Common myeloid progenitor, CD34-positive (primary cell): ENCODE results near the gene KHK.

Experiments
- CTCF ChIA-PET: fragments of 350-600 bp; sonication (Branson Sonifier 250); formaldehyde crosslinking; loops from one replicate; lab custom pipeline; 2021; ENCODE audit warnings: antibody characterized with exemption; lab: Charles Lee
- POLR2A ChIA-PET: fragments of 350-600 bp; sonication (Branson Sonifier 250); formaldehyde crosslinking; loops from one replicate; lab custom pipeline; 2021; ENCODE audit warnings: antibody characterized with exemption; lab: Charles Lee
- DNase-seq, 3 donors: peaks; one replicate each; pipeline versions ENCODE4 v3.0.0 to v3.0.0-alpha.2; 2013
- H3K27ac ChIP-seq, 2 experiments: 1 replicate in 1 of 2; 2 replicates in 1 of 2; pipeline ENCODE4 v1.7.0; 2013; ENCODE audit warnings: inconsistent platforms in 2 of 2, low read length in 2 of 2, mild to moderate bottlenecking in 2 of 2, low read depth in 1 of 2, moderate library complexity in 1 of 2; ENCODE audit not compliant: severe bottlenecking in 2 of 2, insufficient read depth in 1 of 2, poor library complexity in 1 of 2
- H3K27me3 ChIP-seq, 5 experiments: replicated peaks in 2 of 5; 1 replicate in 3 of 5; 2 replicates in 2 of 5; pipeline versions ENCODE4 v1.6.1 to v1.7.0; 2013; ENCODE audit warnings: low read length in 4 of 5, mild to moderate bottlenecking in 2 of 5, moderate library complexity in 2 of 5, inconsistent platforms in 1 of 5; ENCODE audit not compliant: insufficient read depth in 5 of 5, control insufficient read depth in 4 of 5
- H3K36me3 ChIP-seq, 4 experiments: 1 replicate in 2 of 4; 2 replicates in 2 of 4; pipeline versions ENCODE4 v1.6.1 to v1.7.0; 2013; ENCODE audit warnings: low read length in 3 of 4, control low read depth in 1 of 4, mild to moderate bottlenecking in 1 of 4; ENCODE audit not compliant: control insufficient read depth in 4 of 4, insufficient read depth in 4 of 4
- H3K4me1 ChIP-seq, 4 experiments: 1 replicate in 3 of 4; 2 replicates in 1 of 4; pipeline versions ENCODE4 v1.6.1 to v1.7.1; 2013; ENCODE audit warnings: low read length in 3 of 4, mild to moderate bottlenecking in 3 of 4, control low read depth in 1 of 4, inconsistent platforms in 1 of 4, moderate library complexity in 1 of 4; ENCODE audit not compliant: control insufficient read depth in 4 of 4, insufficient read depth in 4 of 4; ENCODE audit errors: control extremely low read depth in 1 of 4
- H3K4me3 ChIP-seq, 7 experiments: 1 replicate in 4 of 7; 2 replicates in 3 of 7; pipeline versions ENCODE4 v1.5.1 to v1.7.0; 2013; ENCODE audit warnings: mild to moderate bottlenecking in 7 of 7, low read length in 6 of 7, moderate library complexity in 6 of 7, inconsistent platforms in 2 of 7, low read depth in 2 of 7, control low read depth in 1 of 7; ENCODE audit not compliant: insufficient read depth in 4 of 7, control insufficient read depth in 1 of 7; ENCODE audit errors: extremely low read depth in 1 of 7
- H3K9me3 ChIP-seq, 5 experiments: 1 replicate in 4 of 5; 2 replicates in 1 of 5; pipeline versions ENCODE4 v1.6.1 to v1.7.1; 2013; ENCODE audit warnings: low read length in 4 of 5, mild to moderate bottlenecking in 2 of 5, inconsistent platforms in 1 of 5, low read depth in 1 of 5, moderate library complexity in 1 of 5; ENCODE audit not compliant: control insufficient read depth in 4 of 5, insufficient read depth in 2 of 5; ENCODE audit errors: control extremely low read depth in 1 of 5
- WGBS: methylation state at CpG from one replicate; pipeline ENCODE4 v1.1.5; 2013; ENCODE audit not compliant: insufficient coverage; 5-methylcytosine and 5-hydroxymethylcytosine counted together

KHK gene

DNA sequence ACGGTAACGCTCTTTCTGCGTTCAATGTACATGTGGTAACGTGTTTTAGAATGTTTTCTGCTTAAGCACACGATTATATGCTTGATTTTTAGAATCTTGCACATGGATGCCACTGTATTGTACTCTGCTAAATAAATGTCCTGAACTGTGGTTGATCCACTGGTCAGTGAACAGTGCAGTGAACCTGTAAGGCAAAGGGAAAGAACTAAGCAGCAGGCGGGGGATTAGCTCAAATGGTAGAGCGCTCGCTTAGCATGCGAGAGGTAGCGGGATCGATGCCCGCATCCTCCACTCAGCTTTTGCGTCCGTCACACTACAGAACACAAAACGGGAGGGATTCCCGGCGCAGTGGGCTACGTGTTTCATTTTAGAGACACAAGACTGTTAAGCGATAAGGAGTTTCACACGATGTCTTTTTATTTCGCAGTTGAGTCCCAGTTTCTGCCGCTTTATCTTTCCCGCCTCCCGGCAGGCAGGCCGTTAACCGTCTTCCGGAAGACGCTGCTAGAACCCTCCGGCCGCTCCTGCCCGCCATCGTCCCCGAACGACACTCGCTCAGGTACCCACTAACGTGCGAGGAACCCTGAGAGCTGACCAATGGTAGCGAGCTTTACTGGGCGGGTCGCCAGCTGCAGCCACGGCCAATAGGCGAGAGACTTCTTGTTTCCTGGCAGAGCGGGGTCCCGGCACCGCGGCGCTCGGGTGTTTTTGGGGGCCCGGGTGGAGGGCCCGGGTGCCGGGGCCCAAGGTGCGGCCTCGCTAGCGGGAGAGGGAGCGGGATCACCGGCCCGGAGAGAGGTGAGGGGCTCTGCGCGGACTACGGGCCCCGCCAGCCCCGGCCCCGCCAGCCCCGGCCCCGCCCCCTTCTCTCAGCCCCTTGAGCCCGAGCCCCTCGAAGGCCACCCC is 35.3 kb upstream of the KHK start, which contains the start of gene AGBL5:
Gene AGBL5 (plus strand): TSS at position 673 of the 906 bp plus-strand sequence. CDS start 1,291 bp downstream, outside the sequence.
- under 1% methylated on average over 39 of the region's 67 CpGs for WGBS
- H3K4me3 ChIP-seq: peak within 1 kb of the TSS; percentile 82 to 98 (median 93)
- CTCF ChIA-PET: interaction anchor here (0.8 to 19.5 kb wide), 8 partner anchors 8 to 108 kb away, joined by 3 to 381 read pairs (median 7); partner anchors contain the start of genes EMILIN1, KHK, OST4 and TMEM214

DNA sequence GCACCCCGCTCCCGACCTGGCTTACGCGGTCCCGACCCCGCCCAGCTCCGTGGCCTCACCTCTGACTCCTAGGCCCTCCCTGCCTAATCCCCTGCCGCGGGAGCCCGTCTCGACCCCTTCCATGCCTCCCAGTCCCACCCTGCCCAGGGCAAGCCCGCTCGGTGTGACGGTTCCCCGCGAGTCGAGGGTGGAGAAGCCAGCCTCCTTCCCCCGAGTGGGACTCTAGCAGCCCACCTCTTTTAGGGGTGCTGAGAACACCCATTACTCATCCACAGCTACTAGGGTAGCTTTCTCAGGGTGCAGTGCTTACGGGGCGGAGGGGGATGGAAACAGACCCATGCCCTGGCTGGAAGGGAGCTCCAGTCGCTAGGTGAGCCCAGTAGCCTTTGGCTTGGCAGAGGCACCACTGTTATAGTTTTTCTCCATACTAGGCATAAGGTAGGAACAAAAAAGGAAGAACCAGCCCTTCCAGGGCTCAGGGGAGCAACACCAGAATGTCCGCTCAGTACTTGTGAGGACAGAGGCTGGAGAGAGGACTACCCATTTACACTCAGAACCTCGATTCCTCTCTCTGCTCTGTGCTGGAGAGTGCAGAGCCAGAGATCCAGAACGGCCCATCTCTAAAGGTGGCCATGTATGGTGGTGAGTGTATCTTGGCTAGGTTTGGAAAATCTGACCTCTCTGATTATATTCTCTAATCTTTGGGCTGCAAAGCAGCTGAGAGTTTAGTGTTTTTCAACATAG is 34.5 kb upstream of the KHK start:
- Histone ChIP-seq H3K27me3 (no peaks in the 10 kb centered on the region), H3K36me3 (peaks cover 0 to 38% (median 34%) of the 10 kb centered on the region in 4 experiments), H3K4me1 (peaks cover 2 to 24% (median 21%) of the 10 kb centered on the region in 4 experiments), H3K4me3 (peak overlapping the region; percentile 78 to 98 (median 93)), H3K9me3 (no peaks in the 10 kb centered on the region), H3K27ac (peak overlapping the region; percentile 37 to 86)
- DNase-seq: peak in 1 of 3 donors; percentile 21
- WGBS: 7% methylated on average over 20 of the region's 24 CpGs
- ChIA-PET POLR2A (interaction anchor here (1.0 to 2.4 kb wide), 3 partner anchors 19 to 29 kb away, joined by 4 to 16 read pairs (median 5); partner anchors contain the start of gene OST4), CTCF (interaction anchor here (1.3 to 19.5 kb wide), 6 partner anchors 7 to 90 kb away, joined by 5 to 381 read pairs (median 8); partner anchors contain the start of genes EMILIN1, KHK, OST4 and TMEM214)

More for the DNA sequence above, 35.3 kb upstream of the KHK start, which contains the start of gene AGBL5:
- Histone ChIP-seq H3K27me3 (no peaks in the 10 kb centered on the region), H3K4me1 (peaks cover 2 to 24% (median 21%) of the 10 kb centered on the region in 4 experiments), H3K27ac (peak within 1 kb of the TSS; percentile 43 to 86), H3K36me3 (peaks cover 0 to 30% (median 28%) of the 10 kb centered on the region in 4 experiments), H3K9me3 (no peaks in the 10 kb centered on the region)
- POLR2A ChIA-PET: interaction anchor here (1.0 to 2.4 kb wide), 6 partner anchors 18 to 34 kb away, joined by 3 to 16 read pairs (median 6); partner anchors contain the start of genes OST4 and TMEM214
- peak; percentile 95 to 97 (median 96) for DNase-seq

DNA sequence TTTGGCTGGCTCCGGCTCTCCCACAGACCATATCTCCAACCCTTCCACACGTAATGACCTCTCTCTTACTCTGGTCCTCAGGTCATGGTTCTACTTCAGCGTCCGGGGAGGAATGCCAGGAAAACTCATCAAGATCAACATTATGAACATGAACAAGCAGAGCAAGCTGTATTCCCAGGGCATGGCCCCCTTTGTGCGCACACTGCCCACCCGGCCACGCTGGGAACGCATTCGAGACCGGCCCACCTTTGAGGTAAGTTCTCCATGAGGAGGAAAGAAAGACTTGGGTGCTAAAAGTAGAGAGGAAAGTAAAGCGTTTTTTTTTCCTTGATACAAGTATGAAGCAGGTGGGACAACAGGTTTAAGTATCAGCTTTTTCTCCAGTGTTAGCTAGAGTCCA is 33.3 kb upstream of the KHK start:
- Histone ChIP-seq H3K9me3 (no peaks in the 10 kb centered on the region), H3K27me3 (no peaks in the 10 kb centered on the region), H3K4me1 (peaks cover 2 to 24% (median 21%) of the 10 kb centered on the region in 4 experiments), H3K4me3 (no peak overlapping the region), H3K27ac (no peak overlapping the region), H3K36me3 (peaks cover 1 to 49% (median 40%) of the 10 kb centered on the region in 4 experiments)
- WGBS: 93% methylated on average over 11 of the region's 11 CpGs
- POLR2A ChIA-PET: interaction anchor here (1.3 kb wide), 1 partner anchor 18 kb away, joined by 5 read pairs; the partner anchor contains the start of gene OST4
- DNase-seq: no peak
- CTCF ChIA-PET: interaction anchor here (0.6 to 19.5 kb wide), 2 partner anchors 23 to 82 kb away, joined by 3 to 381 read pairs; partner anchors contain the start of genes EMILIN1, KHK and OST4

DNA sequence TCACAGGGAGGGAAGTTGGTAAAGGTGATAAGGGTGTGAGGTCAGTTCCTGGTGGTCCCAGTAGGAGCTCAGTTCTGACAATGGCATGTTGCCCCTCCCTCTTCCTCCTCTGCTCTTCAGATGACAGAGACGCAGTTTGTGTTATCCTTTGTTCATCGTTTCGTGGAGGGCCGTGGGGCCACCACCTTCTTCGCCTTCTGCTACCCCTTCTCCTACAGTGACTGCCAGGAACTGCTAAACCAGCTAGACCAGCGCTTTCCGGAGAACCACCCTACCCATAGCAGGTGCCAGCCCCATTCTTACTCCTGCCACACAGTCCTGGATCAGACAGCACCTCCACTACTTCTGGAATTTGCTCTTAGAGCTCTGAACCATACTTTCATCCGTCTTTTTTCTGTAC is 32.8 kb upstream of the KHK start:
- no peak for DNase-seq
- Histone ChIP-seq H3K27me3 (no peaks in the 10 kb centered on the region), H3K27ac (no peak overlapping the region), H3K4me3 (no peak overlapping the region), H3K9me3 (no peaks in the 10 kb centered on the region), H3K4me1 (peaks cover 2 to 24% (median 21%) of the 10 kb centered on the region in 4 experiments), H3K36me3 (peaks cover 2 to 52% (median 43%) of the 10 kb centered on the region in 4 experiments)
- WGBS: 98% methylated on average over 8 of the region's 8 CpGs
- ChIA-PET CTCF (interaction anchor here (0.6 to 19.5 kb wide), 3 partner anchors 22 to 83 kb away, joined by 3 to 381 read pairs (median 3); partner anchors contain the start of genes EMILIN1, KHK and OST4), POLR2A (no interaction called here)

DNA sequence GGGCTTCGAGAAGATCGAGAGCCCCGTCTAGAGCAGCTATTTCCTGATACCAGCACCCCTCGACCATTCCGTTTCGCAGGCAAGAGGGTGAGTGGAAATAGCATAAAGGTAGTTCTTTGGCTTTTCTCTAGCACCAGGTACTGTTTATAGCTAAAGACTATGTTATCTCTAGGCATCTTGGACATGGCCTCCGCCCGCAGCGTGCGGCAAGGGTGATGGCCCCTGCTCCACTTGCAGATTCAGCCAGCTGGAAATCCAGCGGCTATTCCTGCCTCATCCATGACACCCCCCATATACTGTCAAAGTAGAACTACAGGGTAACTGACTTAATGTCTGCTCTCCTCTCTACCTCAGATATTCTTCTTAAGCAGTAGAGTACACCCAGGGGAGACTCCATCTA is 31.9 kb upstream of the KHK start:
- POLR2A ChIA-PET: no interaction called here
- no peak for DNase-seq
- peaks cover 2 to 18% (median 14%) of the 10 kb centered on the region in 4 experiments for H3K4me1 ChIP-seq
- 98% methylated on average over 8 of the region's 11 CpGs for WGBS
- no peak overlapping the region for H3K4me3 ChIP-seq
- no peaks in the 10 kb centered on the region for H3K9me3 ChIP-seq
- H3K27me3 ChIP-seq: no peaks in the 10 kb centered on the region
- peaks cover 2 to 61% (median 49%) of the 10 kb centered on the region in 4 experiments for H3K36me3 ChIP-seq
- H3K27ac ChIP-seq: no peak overlapping the region
- CTCF ChIA-PET: interaction anchor here (1.1 to 19.5 kb wide), 3 partner anchors 15 to 78 kb away, joined by 3 to 381 read pairs (median 3); partner anchors contain the start of genes EMILIN1, KHK and OST4

DNA sequence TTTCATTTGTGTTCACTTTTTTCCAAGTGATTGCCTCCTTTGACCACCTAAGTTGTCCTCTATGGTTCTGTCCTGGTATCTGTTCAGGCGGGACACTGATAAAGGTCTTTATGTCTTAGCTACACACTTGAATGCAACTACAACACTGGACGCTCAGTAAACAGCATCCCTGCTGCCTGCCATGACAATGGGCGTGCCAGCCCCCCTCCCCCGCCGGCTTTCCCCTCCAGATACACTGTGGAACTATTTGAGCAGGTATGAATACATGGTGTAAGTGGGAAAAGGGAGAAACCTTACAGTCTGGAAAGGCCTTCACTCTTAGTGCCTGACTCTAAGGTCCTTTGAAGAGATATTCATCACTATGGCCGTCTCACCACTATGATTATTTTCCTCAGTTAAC is 29.4 kb upstream of the KHK start:
- Histone ChIP-seq H3K9me3 (no peaks in the 10 kb centered on the region), H3K27ac (no peak overlapping the region), H3K36me3 (peaks cover 2 to 69% (median 54%) of the 10 kb centered on the region in 4 experiments), H3K27me3 (no peaks in the 10 kb centered on the region), H3K4me1 (peaks cover 2 to 5% (median 4%) of the 10 kb centered on the region in 4 experiments), H3K4me3 (no peak overlapping the region)
- ChIA-PET CTCF (interaction anchor here (19.5 kb wide), 1 partner anchor 19 kb away, joined by 381 read pairs; the partner anchor contains the start of genes EMILIN1, KHK and OST4), POLR2A (no interaction called here)
- WGBS: 94% methylated on average over 5 of the region's 6 CpGs
- DNase-seq: no peak
